GM19099 (cell line): ENCODE data around the gene AMOTL1.

Experiments used
- POLR2A ChIP-seq: IDR thresholded peaks from 3 replicates; pipeline ENCODE4 v1.6.1; 2011; ENCODE audit warnings: low read depth; ENCODE audit not compliant: insufficient read length; ENCODE audit errors: extremely low read depth

AMOTL1 gene

DNA sequence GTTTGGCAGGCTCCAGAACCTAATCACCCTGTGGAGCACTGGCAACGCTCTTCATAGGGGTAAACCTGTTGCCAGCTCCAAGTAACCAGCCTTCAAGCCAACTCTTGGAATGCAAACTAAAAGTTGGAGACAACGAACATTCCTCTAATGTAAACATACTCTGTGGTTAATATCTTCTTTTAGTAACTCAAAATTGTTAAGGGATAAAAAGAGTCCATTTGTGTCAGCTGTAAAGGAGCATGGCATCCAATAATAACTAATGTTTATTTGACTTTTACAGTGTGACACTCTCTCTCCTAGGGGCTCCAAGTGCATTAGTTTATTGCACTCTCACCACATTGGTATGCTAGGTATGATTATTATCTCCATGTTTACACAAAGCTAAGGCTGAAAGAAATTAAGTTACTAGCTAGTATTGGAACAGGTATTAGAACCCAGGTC lies 31.0 kb upstream of the AMOTL1 start:
- TF ChIP-seq POLR2A = no peak

DNA sequence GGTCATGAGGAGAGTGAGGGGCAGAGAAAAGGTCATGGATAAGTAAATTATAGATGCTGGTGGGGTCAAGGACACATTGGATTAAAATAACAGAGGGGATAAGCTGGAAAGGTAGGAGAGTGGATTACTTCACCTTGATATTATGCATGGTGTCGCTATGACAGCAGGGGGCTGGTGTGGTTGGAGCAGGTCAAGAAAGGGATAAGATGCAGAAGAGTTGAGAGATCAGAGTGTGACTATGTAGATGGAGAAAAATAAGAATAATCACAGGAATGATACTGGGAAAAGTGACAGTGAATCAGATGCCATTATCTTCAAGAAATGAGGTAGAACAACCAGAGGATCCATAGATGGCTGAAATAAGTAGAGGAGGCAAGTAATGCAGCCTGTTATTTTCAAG lies 29.4 kb upstream of the AMOTL1 start:
- TF ChIP-seq POLR2A = no peak

GRCh38 chr11:94739331-94739730 lies 28.8 kb upstream of the AMOTL1 start:
- TF ChIP-seq POLR2A = no peak

- no peak for TF ChIP-seq POLR2A
Measured at GRCh38 chr11:94740083-94741021, 27.8 kb upstream of the AMOTL1 start.

GRCh38 chr11:94741022-94741679 lies 27.0 kb upstream of the AMOTL1 start:
- no peak for TF ChIP-seq POLR2A

DNA sequence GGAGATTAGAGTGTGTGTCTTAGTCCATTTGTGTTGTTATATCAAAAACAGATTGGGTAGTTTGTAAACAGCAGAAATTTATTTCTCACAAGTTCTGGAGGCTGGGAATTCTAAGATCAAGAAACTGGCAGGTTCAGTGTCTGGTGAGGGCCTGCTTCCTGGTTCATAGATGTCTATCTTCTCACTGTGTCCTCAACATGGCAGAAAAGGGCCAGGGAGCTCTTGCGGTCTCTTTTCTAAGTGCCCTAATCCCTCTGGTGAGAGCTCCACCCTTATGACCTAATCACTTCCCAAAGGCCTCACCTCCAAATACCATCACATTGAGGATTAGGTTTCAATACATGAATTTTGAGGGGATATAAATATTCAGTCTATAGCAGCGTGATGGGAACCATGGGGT lies 25.5 kb upstream of the AMOTL1 start:
- no peak for TF ChIP-seq POLR2A

DNA sequence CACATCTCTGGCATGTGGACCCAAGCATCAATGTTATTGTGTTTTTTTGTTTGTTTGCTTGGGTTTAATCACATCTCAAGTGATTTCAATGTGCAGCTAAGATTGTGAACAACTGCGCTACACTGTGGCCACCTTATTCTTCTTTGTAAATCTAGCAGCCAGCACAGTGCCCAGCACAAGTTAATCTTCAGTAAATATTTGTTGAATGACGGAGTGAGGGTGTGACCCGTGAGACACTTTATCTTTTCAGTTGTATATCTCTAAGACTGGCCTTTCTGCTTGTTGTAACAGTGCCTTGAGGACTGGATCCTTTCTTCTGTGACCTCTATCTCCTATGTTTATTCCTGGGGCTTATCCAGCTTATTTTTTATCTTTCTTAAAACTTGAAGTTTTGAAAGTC lies 21.4 kb upstream of the AMOTL1 start:
- no peak for TF ChIP-seq POLR2A

- TF ChIP-seq POLR2A = no peak
Measured at GRCh38 chr11:94747146-94747545, 21.0 kb upstream of the AMOTL1 start.

- no peak for TF ChIP-seq POLR2A
Measured at GRCh38 chr11:94747601-94748041, 20.5 kb upstream of the AMOTL1 start.

DNA sequence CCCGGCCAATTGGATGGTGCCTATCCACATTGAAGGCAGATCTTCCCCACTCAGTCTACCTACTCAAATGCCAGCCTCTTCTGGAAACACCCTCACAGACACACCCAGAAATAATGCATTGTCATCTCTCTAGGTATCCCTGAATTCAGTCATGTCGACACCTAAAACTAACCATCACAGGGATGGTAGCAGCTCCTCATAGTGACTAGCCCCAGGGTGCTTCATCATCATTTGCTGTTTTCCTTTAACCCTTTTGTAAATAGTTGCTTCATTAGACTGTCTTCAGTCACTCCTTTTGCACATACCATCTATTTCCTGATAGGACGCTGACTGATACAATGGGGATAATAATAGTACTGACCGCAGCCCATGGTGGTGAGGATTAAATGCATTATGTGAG lies 18.8 kb upstream of the AMOTL1 start:
- no peak for TF ChIP-seq POLR2A

- no peak for TF ChIP-seq POLR2A
Measured at GRCh38 chr11:94750319-94751217, 17.6 kb upstream of the AMOTL1 start.

GRCh38 chr11:94751218-94751609 lies 16.9 kb upstream of the AMOTL1 start:
- TF ChIP-seq POLR2A = no peak

DNA sequence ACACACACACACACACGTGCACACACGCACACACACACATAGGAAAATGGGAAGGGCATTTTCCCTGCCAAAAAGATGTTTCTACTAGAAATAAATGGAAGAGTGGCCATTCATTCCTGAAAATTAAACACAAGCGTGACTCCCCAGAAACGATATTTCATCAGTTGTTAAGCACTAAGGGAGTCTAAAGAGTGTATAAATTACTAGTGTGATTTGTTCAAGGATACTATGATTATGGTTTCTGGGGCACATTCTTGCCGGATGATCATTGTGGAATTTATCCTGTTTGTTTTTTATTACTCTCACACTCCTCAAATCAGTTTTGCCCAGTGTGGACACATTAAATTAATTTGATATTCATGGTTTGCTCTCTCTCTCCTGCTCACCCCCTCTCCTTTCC lies 16.4 kb upstream of the AMOTL1 start:
- TF ChIP-seq POLR2A = no peak

GRCh38 chr11:94753630-94754029 lies 14.5 kb upstream of the AMOTL1 start:
- no peak for TF ChIP-seq POLR2A

GRCh38 chr11:94754335-94754734 lies 13.8 kb upstream of the AMOTL1 start:
- TF ChIP-seq POLR2A = no peak

DNA sequence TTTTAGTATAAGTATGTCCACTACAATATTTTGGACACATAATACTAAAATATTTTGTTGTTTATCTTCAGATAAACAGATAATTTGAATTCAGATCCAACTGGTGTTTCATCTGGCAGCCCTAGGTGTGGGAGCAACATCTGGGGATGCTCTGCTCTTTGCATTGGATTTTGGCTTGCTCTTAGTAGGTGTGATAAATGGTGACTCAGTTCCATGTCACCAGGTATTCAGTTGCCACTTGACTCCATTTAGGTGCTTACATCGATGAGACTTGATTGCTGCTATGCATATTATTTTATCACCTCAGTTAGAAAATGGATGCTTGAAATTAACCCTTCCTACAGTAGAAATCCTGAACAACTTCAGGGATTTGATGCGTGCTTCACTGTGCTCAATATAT lies 13.3 kb upstream of the AMOTL1 start:
- no peak for TF ChIP-seq POLR2A

DNA sequence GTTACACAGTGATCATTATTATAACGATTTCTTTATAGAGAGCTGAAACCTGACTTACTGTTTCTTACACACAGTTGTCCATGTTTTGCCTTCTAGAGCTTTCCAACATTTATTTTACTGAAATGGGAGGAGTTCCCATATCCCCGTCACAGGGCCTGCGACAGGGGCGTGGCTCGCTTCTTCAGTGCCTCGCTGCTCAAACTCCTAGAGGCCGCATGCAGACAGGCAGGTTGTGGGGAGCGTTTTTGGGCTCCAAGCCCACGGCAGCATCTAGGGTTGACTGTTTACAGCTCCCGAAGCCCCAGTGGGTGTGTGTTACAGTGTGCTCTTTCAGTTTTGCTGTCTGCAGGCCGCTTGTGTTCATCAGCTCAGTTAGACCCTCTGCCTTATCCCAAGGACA lies 12.7 kb upstream of the AMOTL1 start:
- TF ChIP-seq POLR2A = no peak
